Forelimb muscle (tissue), 1 donor: ENCODE data around the gene CFAP299. TPM values are rescaled to one million over a fixed set of nuclear protein-coding genes. Genes with fewer than 3 reads are reported as not detected.
"Not testable (repeated sequence)": the region's sequence is repeated elsewhere in the genome, so short reads cannot be mapped to it uniquely, and the experiment has no call there.

Source experiments
- DNase-seq: peaks from one replicate; pipeline ENCODE4 v3.0.0-alpha.2; 2013; ENCODE audit warnings: low read depth
- polyA plus RNA-seq: library from polyadenylated mRNA; unstranded; fragments of 120-200 nt; gene quantifications from one replicate; pipeline ENCODE4 v1.2.1, GENCODE V29; 2013; ENCODE audit not compliant: insufficient read length

The CFAP299 gene
- polyA plus RNA-seq, 1 donor = 0.23 TPM

DNA sequence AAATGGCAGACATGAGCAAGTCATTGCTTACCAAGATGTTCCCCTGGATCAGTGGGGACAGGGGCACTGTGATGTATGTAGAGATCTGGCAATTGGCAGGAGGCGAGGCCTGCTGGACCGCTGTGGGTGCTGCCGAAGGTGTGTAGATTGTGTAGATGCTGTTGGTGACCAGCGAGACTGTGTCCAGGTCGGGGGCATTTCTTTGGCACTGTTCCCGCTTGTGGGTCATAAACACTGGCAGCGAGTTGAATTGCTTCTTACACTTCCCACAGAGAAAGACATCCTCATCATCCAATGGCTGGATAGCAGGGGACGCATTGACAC lies 52.7 kb downstream of the CFAP299 start:
- no peak for DNase-seq

DNA sequence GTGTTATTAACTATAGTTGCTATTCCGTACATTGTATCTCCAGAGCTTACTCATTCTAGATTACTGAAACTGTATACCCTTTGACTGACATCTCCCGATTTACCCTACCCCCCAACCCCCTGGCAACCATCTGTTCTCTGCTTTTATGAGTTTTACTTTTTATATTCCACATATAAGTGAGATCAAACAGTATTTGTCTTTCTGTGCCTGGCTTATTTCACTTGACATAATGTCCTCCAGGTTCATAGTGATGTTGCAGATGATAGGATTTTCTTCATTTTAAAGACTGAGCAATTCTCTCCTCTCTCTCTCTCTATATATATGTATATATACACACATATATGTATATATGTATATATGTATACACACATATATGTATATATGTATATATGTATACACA lies 54.6 kb downstream of the CFAP299 start:
- no peak for DNase-seq

DNA sequence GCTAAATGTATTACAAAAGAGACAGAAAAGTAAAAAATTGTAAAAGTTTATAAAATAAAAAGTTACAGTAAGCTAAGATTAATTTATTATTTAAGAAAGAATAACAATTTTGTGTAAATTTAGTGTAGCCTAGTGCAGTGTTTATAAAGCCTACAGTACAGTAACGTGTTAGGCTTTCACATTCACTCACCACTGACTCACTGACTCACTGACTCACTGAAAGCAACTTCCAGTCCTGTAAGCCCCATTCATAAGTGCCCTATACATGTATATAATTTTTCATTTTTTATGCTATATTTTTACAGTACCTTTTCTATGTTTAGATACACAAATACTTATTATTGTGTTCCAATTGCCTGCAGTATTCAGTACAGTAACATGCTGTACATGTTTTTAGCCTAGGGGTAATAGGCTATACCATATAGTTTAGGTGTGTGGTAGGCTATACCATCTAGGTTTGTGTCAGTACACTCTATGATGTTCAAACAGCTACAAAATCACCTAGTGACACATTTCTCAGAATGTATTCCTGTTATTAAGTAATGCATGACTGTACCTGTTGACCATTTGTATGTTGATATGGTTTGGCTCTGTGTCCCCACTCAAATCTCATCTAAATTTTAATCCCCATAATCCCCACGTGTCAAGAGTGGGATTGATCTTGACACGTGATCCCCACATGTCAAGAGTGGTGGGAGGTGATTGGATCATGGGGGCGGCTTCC lies 57.9 kb downstream of the CFAP299 start:
- no peak for DNase-seq

DNA sequence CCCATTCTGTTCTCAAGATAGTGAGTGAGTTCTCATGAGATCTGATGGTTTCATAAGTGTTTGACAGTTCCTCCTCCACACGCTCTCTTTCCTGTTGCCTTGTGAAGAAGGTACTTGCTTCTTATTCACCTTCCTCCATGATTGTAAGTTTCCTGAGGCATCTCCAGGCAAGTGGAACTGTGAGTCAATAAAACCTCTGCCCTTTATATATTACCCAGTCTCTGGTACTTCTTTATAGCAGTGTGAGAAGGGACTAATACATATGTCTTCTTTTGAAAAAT lies 58.4 kb downstream of the CFAP299 start:
- no peak for DNase-seq

DNA sequence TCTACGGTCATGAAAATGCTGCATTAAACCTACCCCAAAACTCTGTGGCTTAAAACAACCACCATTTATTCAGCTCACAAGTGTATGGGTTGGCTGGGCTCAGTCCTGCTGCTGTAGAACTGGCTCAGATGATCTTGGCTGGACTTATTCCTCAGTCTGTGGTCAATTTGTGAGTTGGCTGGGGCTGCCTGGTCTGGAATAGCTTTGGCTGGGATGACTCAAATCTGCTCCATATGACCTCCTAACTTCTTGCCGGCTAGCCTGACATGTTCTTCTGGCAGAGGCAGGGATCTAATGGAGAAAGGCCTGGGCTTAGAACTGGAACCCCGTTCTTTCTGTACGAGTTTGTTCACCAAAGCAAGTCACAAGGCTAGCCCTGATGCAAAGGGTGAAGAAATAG lies 71.7 kb downstream of the CFAP299 start:
- DNase-seq = peak; percentile 59

DNA sequence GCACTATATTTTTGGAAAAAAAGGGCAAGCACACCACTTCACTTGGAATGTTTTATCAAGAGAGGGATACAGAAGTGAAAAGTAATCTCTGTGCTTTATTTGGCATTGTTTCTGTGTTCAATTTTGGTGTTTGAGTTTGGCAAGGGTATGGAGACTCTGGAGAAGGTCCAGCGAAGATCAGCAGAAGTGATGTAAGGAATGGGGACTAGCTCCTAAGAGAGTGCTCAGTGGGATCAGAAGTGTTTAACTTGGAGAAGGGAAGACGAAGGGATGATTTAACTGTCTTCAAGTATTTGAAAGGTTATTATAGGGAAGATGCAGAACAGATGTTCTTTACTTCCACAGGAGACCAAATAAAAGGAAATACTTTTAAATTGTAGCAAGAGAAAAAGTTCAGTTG lies 74.3 kb downstream of the CFAP299 start:
- DNase-seq = no peak

DNA sequence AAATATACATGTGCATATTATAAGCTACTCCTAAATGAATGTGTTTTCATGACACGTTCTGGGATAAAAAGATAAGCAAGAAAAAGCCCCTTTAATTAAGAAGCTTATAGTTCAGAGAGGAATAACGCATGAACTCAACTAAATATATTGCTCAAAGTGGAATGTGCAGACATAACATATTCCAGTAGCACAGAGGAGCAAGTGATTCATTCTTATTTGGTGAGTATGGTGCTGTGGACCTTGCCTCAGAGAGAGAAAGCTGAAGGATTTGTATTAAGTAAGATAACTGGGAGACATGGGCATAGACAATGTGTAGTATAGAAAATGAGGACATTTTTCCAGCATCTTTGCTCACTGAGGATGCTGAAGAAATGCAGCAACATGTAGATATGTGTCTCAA lies 76.8 kb downstream of the CFAP299 start:
- DNase-seq = no peak

DNA sequence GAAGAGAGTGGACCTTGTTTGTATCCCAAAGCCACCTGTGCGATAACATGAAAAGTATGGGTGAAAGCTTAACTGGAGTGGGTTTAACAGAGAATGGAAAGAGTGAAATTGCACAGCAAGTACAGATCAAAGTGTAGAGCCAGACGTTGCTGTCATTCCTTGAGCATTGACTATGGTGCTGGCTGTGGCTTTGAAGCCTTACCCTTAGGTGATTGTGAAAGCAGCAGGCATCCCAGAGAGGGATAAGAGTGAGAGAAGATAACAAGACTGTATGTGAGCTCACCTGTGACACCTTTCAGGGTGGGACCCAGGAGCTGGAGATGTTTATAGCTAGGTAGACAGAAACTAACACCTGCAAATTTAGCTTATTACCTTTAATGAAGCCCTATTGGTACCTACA lies 77.6 kb downstream of the CFAP299 start:
- no peak for DNase-seq

DNA sequence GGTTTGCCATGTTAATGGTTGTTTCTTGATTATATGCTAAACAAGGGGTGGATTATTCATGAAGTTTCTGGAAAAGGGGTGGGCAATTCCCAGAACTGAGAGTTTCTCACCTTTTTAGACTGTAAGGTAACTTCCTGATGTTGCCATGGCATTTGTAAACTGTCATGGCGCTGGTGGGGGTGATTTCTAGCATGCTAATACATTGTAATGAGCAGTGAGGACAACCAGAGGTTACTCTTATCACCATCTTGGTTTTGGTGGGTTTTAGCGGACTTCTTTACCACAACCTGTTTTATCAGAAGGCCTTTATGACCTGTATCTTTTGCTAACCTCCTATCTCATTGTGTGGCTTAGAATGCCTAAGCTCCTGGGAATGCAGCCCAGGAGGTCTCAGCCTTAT lies 81.5 kb downstream of the CFAP299 start:
- no peak for DNase-seq

DNA sequence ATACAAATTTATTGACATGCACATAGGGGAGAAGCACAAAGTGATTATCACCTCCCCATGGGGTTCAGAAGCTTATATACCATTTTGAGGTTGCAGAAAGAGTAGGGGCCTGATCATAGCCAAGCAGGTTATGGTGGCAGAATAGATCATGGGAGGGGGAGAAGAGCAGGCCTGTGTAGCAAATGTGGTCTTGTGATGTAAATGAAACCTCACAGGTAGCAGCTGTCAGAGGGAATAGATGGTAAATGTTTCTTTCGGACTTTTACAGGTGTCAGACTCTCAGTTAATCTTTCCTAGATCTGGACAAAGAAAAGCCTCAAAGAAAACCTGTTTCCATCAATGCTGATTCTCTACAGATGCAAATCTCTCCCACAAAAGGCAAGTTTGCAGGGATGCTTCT lies 84.4 kb downstream of the CFAP299 start:
- no peak for DNase-seq

DNA sequence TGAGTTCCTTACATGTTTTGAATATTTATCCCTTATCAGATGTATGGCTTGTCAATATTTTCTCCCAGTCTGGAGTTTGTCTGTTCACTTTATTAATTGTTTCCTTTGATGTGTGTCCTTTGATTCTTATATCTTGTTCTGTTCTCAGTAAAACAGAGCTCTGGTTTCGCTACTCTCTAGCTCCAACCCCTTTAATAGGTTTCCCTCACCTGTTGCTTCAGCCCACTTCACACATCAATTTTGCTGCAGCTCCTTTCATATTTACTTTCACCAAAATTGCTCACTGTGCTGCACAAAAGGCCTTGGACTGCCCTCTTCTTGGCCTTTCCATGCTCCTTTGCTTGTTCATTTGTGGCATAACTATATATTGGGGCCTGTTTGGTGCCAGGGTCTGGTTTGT lies 85.1 kb downstream of the CFAP299 start:
- DNase-seq = no peak

DNA sequence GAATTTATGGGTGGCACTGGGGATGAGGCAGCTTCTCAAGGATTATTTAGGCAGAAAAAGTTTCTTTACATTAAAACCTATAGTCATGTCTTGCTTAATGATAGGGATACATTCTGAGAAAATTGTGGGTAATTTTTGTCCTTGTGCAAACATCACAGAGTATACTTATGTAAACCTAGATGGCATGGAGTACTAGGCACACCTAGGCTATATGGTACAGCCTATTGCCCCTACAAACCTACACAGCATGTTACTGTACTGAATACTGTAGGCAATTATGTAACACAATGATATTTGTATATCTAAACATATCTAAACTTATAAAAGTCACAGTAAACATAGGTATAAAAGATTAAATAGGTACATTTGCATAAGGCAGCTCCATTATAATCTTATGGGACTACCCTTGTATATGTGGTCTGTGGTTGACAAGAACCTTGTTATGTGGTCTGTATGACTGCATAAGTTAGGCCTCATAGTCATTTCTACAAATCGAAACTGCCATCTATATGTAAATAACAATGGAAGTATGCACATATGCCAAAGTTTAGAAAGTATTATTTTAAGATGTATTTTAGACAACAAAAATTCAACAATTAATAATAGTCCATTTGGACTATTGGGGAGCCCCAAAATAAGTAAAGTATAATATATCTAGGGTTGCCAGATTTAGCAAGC lies 87.3 kb downstream of the CFAP299 start:
- no peak for DNase-seq

DNA sequence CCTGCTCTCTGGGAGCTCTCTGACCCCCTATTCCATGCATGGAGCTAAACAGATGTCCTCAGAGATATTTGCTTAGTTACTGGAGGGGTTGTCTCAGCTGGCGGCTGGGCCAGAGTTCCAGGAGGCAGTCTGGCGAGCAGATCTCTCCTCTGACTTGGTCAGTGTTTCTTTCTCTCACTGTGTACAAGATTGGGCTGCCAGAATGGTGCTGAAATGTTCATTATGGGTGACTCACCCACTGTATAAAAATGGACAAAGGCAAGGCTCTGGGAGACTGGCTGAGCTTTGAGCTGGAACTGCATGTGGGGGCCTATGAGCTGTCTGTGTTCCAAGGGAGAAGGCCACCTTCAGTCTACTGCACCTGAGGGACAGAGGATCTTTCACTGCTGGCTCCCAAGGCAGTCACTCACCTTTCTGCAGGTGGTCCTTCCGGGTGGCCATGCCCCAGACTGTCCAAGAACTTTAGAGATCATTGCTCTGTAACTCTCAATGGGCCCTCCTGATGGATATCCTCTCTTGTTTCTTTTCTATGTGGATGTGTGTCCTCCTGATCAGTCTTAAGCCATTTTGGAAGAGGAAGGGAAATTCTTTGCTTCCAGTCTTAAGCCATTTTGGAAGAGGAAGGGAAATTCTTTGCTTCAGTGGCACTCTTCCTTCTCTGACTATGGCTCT lies 88.2 kb downstream of the CFAP299 start:
- DNase-seq = no peak

DNA sequence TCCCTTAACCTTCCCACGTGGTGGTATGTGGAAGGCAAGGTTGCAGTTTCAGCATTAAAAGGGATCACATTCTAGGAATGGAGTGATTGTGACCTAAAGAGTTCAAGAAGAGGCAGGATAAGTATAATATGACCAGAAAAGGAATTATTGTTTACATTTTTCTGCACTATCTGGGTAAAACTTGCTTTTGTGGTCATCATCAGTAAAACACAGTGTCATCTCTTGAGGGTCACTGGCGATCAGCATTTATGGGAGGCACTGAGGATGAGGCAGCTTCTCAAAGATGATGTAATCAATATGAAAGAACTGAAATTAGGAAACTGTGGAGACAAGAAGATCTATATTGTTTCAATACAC lies 88.7 kb downstream of the CFAP299 start:
- no peak for DNase-seq

DNA sequence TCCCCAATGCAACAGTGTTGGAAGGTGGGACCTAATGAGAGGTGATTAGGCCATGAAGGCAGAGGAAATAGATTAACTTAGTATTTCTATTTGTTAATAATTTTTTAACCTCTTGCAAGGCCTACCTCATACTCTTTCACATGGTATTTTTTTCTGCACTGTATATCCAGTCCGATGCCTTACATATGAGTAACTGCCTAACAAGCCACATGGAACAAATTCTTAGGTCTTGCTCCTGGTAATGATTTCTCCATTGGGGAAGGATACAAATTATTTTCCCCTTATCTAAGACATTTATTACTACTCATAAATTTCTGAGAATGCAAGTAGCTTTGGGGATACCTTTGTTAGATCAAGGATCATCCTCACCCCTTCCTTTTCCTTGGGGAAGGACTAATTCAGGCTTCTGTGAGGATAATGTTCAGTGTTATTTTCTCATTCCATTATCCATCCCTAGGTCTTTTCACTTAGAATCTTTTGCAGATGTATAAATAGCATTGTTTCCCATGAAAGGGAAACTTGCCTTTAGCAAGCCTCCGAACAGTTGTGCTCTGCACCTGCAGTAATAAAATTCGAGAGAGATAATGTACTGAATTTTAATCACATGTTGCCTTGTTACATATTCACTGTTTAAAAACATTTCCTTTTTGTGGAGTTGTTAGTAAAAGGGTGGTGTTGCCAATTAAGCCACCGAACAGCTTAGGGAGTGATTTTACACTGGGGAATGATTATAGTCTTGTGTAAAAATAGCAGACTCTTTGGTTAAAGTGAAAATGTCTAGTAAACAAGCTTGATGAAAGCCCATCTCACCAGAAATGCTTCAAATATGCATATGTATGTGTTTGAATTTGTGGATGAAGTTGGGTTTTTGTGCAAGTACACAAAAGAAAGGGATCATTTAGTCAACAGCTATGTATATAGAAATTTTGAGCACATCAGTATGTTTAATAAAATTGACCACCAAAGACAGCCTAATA lies 89.9 kb downstream of the CFAP299 start:
- DNase-seq = no peak

DNA sequence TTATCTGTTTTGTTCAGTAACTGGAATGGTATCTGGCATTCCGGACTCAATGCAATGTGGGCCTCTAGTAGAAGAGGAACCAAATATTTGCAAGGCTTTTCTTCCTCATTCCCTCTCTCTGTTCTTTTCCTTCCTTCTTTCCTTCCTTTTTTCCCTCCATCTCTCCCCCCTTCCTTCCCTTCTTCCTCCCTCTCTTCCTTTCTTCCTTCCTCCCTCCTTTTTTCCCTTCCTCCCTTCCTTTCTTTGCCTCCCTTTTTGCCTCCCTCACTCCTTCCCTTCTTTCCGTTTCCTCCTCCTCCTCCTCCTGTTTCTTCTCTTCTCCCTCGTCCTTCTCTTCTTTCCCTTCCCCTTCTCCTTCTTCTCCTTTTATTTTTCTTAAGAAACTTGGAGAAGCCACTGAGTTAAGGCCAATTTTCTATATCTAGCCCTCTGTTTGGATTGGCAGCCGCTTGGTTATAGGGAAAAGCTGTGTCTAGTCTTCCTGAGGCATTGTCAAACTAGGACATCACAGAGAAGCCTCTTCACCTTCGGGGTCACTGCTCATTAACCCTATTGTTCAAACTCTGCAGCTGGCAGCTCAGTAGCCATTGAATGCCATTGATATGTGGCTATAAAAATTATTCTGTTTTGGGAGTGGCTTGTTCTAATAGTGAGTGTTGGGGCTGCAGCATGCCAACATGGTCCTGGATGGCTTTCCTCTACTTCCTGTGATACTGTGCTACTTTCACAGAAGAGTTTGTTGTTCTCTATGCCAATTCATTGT lies 95.9 kb downstream of the CFAP299 start:
- DNase-seq = no peak

DNA sequence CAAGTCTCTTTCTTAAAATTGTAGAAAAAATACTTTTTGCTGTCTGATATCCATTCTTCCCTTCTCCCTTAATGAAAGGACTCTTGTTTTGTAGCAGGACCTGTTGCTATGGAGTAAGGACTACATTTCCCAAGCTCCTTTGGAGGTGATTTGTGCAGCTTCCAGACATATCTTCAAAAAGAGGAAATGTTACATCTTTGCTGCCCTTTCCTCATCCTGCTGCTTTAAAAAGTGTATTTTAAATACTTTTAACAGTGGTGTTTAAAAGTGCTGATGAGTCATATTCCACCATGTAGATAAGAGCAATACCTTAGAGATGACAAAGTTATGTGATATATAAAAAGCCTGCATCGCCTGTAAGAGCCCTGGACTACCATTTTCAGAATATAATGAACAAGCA lies 98.7 kb downstream of the CFAP299 start:
- DNase-seq = no peak

DNA sequence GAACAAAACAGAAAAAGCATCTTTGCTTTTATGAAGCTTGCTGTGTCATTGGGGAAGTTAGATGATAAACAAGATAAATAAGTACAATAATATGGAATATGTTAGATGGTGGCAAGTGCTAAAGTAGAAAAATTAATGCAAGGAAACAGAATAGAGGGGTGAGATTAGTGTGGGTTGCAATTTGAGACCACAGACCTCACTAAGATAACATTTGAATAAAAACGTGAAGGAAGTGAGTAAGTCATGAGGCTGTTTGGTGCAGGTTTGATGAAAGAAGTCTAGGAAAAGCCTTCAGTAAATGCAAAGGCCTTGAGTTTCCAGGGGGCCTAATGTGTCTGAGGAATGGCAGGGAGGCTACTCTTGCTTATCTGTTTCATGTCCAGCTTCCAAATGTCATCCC lies 102.5 kb downstream of the CFAP299 start:
- no peak for DNase-seq

DNA sequence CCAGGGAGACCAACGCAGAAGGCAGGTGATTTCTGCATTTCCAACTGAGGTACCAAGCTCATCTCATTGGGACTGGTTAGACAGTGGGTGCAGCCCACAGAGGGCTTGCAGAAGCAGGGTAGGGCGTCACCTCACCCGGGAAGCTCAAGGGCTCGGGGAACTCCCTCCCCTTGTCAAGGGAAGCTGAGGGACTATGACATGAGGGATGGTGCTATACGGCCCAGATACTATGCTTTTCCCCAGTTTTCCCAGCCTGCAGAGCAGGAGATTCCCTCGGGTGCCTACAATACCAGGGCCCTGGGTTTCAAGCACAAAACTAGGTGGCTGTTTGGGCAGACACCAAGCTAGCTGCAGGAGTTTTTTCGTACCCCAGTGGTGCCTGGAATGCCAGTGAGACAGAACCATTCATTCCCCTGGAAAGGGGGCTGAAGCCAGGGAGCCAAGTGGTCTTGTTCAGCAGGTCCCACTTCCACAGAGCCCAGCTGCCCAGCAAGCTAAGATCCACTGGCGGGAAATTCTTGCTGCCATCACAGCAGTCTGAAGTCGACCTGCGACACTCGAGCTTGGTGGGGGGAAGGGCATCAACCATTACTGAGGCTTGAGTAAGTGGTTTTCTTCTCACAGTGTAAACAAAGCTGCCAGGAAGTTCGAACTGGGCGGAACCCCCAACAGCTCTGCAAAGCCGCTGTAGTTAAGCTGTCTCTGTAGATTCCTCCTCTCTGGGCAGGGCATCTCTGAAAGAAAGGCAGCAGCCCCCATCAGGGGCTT lies 103.9 kb downstream of the CFAP299 start:
- not testable (repeated sequence) for DNase-seq

DNA sequence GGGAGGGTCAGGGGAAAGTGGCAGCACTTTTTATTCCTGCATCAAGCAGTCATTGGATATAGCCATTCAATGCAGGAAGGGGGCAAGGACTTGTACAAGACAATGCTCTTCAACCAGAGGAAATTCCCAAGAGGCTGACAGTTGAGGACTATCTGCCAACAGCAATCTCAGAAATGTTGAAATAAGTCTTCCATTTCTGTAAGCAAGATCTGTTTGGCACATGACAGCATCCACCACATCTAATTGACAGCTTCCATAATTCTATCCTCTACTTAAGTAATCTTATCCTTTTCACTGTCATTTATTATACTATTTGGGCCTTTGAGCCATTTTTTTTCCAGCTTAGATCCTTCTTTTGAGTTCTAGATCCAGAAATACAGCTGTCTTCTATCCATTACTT lies 110.7 kb downstream of the CFAP299 start:
- no peak for DNase-seq

DNA sequence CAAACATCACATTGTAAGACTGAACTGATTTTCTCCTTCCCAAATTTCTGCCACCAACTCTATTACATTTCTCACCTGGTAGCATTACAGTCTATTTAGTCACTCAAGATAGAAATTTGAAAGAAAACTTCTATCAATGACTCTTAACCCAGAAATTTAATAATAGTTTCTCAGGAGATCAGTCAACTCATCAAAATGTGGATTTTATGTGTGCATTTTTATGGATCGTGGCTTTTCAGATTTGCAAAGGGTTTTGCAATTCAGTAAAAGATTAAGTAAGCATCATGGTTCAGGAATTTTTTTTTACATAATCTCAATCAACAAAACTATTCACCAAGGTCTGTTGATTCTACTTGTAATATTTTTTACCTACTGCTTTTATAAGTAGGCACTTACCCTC lies 111.1 kb downstream of the CFAP299 start:
- no peak for DNase-seq
